HepG2 (cell line): ENCODE data around the gene LPAR1. TPM values are rescaled to one million over a fixed set of nuclear protein-coding genes. Genes with fewer than 3 reads are reported as not detected.

Experiments used
- ATAC-seq: fragments of 200-7000 bp; cut with Tn5 transposase; 3 replicates; pipeline ENCODE4 v1.9.1; 2020; ENCODE audit warnings: mild to moderate bottlenecking, moderate library complexity
- BruUV-seq: library from RNA; stranded (reverse); fragments of 400-500 nt; replicated peaks from 2 replicates; lab custom pipeline; 2021; lab: Mats Ljungman, UMichigan
- CTCF ChIA-PET: fragments of 300-600 bp; formaldehyde crosslinking; extraction: SDS; loops from one replicate; lab custom pipeline; 2021; ENCODE audit warnings: low total read pairs, inconsistent platforms, low intra/inter-chr PET ratio; lab: Yijun Ruan, JAX
- POLR2A ChIA-PET: fragments of 350-600 bp; sonication (Branson Sonifier 250); formaldehyde crosslinking; loops from one replicate; lab custom pipeline; 2020; ENCODE audit warnings: antibody characterized with exemption, inconsistent platforms; lab: Yijun Ruan, JAX
- DNase-seq: peaks from one replicate; pipeline ENCODE4 v3.0.0-alpha.2; 2015; ENCODE audit warnings: low spot score
- FAIRE-seq: peaks from 3 replicates; lab custom pipeline; 2011; peaks lifted over from hg19 to GRCh38; lab: Jason Lieb, UNC
- H2AFZ ChIP-seq: one replicate; pipeline ENCODE4 v1.6.1; 2011; ENCODE audit warnings: low read length, inconsistent platforms
- H3K27ac ChIP-seq: fragments of 300-600 bp; 3 replicates; pipeline ENCODE4 v1.8.0; 2011; ENCODE audit warnings: mixed run types, mild to moderate bottlenecking, mixed read lengths, low read length, inconsistent platforms; ENCODE audit not compliant: insufficient read depth; ENCODE audit errors: extremely low read length
- H3K27me3 ChIP-seq, 2 experiments: fragments of 200-600 bp in 1 of 2; 2 replicates in 1 of 2; 3 replicates in 1 of 2; pipeline versions ENCODE4 v1.6.0 to v1.8.0; 2011; ENCODE audit warnings: low read length in 2 of 2, mild to moderate bottlenecking in 2 of 2, moderate library complexity in 2 of 2, inconsistent platforms in 1 of 2; ENCODE audit not compliant: insufficient read depth in 2 of 2, control insufficient read depth in 1 of 2
- H3K36me3 ChIP-seq, 2 experiments: fragments of 200-600 bp in 1 of 2; replicated peaks in 1 of 2; 2 replicates in 1 of 2; 3 replicates in 1 of 2; pipeline versions ENCODE4 v1.5.1 to v1.8.0; 2011; ENCODE audit warnings: low read length in 2 of 2, inconsistent platforms in 1 of 2; ENCODE audit not compliant: insufficient read depth in 2 of 2, control insufficient read depth in 1 of 2
- H3K4me1 ChIP-seq: 2 replicates; pipeline ENCODE4 v1.5.1; 2012; ENCODE audit warnings: low read length, inconsistent platforms; ENCODE audit not compliant: insufficient read depth
- H3K4me2 ChIP-seq: 2 replicates; pipeline ENCODE4 v1.6.0; 2011; ENCODE audit warnings: low read depth, low read length, inconsistent platforms
- H3K4me3 ChIP-seq, 3 experiments: fragments of 200-600 bp in 1 of 3; sonication (generic), shearing (Covaris generic) in 1 of 3; replicated peaks in 1 of 3; 2 replicates each; pipeline ENCODE4 v1.5.1; 2011 to 2016; ENCODE audit warnings: low read length in 3 of 3, inconsistent platforms in 2 of 3, low read depth in 2 of 3, mild to moderate bottlenecking in 2 of 3, control low read depth in 1 of 3, mixed read lengths in 1 of 3; ENCODE audit not compliant: insufficient read depth in 1 of 3
- H3K79me2 ChIP-seq: one replicate; pipeline ENCODE4 v1.6.1; 2011; ENCODE audit warnings: low read length, inconsistent platforms; ENCODE audit not compliant: insufficient read depth
- H3K9ac ChIP-seq: 2 replicates; pipeline ENCODE4 v1.6.0; 2011; ENCODE audit warnings: mild to moderate bottlenecking, low read depth, low read length, inconsistent platforms; ENCODE audit not compliant: insufficient read depth
- H3K9me3 ChIP-seq: 2 replicates; pipeline ENCODE4 v1.5.1; 2012; ENCODE audit warnings: mild to moderate bottlenecking, low read length
- H4K20me1 ChIP-seq: 2 replicates; pipeline ENCODE4 v1.6.0; 2011; ENCODE audit warnings: inconsistent platforms, mild to moderate bottlenecking, low read length, moderate library complexity; ENCODE audit not compliant: insufficient read depth
- CHD4 ChIP-seq: fragments of 200-600 bp; sonication (generic); IDR thresholded peaks from 2 replicates; pipeline ENCODE4 v1.7.0; 2017; ENCODE audit warnings: mild to moderate bottlenecking, low read length, borderline replicate concordance
- SNAI1 ChIP-seq: sonication (generic); formaldehyde crosslinking; IDR thresholded peaks from 2 replicates; pipeline ENCODE4 v1.5.0; 2020; ENCODE audit warnings: mild to moderate bottlenecking, missing genetic modification reagents, borderline replicate concordance
- WGBS: methylation state at CpG from one replicate; pipeline ENCODE4 v1.1.6; 2017; ENCODE audit warnings: low lambda C conversion rate; 5-methylcytosine and 5-hydroxymethylcytosine counted together
- in situ Hi-C: cut with HindIII; loops from 2 replicates; pipeline ENCODE4 v1.10.0; 2017; ENCODE audit warnings: low pct_unique_long_range_greater_than_20kb; ENCODE audit not compliant: extremely low pct_ligation_motif_present
- intact Hi-C: fragments of 100-400 bp; cut with micrococcal nuclease; formaldehyde crosslinking; loops from one replicate; pipeline ENCODE4 v1.10.0; 2022; ENCODE audit not compliant: unreplicated experiment
- polyA plus RNA-seq, 8 experiments: library from polyadenylated mRNA; depleted of rRNA in 3 of 8; stranded (reverse) in 7 of 8; unstranded in 1 of 8; fragments of >200 nt; fragmentation: Illumina TruSeq in 4 of 8; extraction: Trizol in 4 of 8; gene quantifications; 2 replicates each; pipeline versions ENCODE4 v1.2.1 to v1.2.3, GENCODE V29; 2011 to 2016; ENCODE audit warnings: low read depth in 4 of 8, missing spikeins in 1 of 8, mixed read lengths in 1 of 8; ENCODE audit not compliant: insufficient read depth in 1 of 8
- total RNA-seq, 5 experiments: library from RNA; depleted of rRNA; stranded (reverse); fragments of >200 nt; fragmentation: Illumina TruSeq; extraction: Trizol; gene quantifications; 2 replicates each; pipeline ENCODE4 v1.2.3, GENCODE V29; 2016; ENCODE audit warnings: low read depth in 1 of 5

Gene LPAR1
- total and polyA plus RNA-seq, 2 of the 13 experiments (the other 11 are each of a cell fraction or from before 2014, with no cell fraction given) = not detected

DNA sequence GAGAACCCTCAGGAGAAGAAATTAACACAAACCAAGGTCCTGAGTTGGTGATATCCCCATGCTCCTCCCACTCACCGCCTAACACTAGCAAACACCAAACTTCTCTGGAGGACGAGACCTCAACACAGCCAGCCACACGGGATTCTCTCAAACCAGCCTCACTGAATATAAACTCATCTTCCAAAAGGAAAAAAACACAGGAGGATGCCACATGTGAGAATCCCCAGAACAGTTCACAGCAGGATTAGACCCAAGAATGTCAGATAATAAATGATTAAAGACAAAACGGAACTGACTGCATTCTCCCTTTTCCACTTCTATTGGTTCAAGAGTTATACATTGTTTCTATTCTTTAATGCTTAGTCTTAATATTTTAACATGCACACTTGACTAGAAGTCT lies 89.2 kb downstream of the LPAR1 start:
- H3K4me1 ChIP-seq = no peaks in the 10 kb centered on the region
- no peak for TF ChIP-seq SNAI1 (CRISPR knock-in tag)
- TF ChIP-seq, all 625 proteins: peak for 0
- DNase-seq (no peak), ATAC-seq (no peak), FAIRE-seq (no peak)
- no peaks in the 10 kb centered on the region for H3K79me2 ChIP-seq
- H3K4me3 ChIP-seq = no peak overlapping the region
- ChIA-PET CTCF (no interaction called here), POLR2A (no interaction called here)
- H3K4me2 ChIP-seq = no peak overlapping the region
- BruUV-seq = no TSS peak
- 2% methylated on average over 4 of the region's 4 CpGs for WGBS
- no peaks in the 10 kb centered on the region for H4K20me1 ChIP-seq
- intact Hi-C loops = no loop called here
- H3K9me3 ChIP-seq = no peaks in the 10 kb centered on the region
- H3K9ac ChIP-seq = no peak overlapping the region
- H3K27me3 ChIP-seq = no peaks in the 10 kb centered on the region
- H3K36me3 ChIP-seq = no peaks in the 10 kb centered on the region
- in situ Hi-C loops = no loop called here
- no peak overlapping the region for H3K27ac ChIP-seq
- H2AFZ ChIP-seq = no peak overlapping the region

DNA sequence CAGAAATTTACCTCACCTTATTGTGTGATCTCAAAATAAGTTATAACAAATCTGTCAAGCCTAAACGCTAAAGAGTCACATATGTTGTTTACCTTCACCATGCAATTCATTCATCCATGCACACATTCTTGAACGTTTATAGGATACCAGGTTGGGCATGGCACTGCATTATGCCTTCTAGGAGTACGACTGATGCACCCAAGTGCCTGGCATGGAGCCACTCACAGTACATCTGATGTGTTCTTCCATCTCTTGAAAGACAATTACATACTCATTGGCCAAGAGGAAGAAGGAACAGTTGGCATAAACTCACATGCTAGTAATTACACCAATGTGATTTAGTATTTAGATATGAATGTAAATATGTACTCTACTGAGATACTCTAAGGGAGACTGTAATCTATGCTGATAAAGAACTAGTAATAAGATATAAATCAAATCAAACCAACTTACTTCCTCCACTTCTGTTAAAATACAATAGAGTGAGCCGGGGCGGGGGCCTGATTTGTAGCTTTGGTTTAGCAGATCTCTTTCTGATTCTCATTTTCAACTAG lies 90.7 kb downstream of the LPAR1 start:
- H3K36me3 ChIP-seq = no peaks in the 10 kb centered on the region
- no peaks in the 10 kb centered on the region for H3K27me3 ChIP-seq
- no peak overlapping the region for H3K4me2 ChIP-seq
- no peaks in the 10 kb centered on the region for H4K20me1 ChIP-seq
- BruUV-seq = no TSS peak
- DNase-seq = no peak
- FAIRE-seq = no peak
- ATAC-seq = no peak
- WGBS = under 1% methylated on average over 5 of the region's 5 CpGs
- in situ Hi-C loops = no loop called here
- TF ChIP-seq CHD4 = no peak
- TF ChIP-seq, all 625 proteins: peak for 0
- POLR2A ChIA-PET = no interaction called here
- Histone ChIP-seq H3K4me3 (no peak overlapping the region), H3K9me3 (no peaks in the 10 kb centered on the region), H3K79me2 (no peaks in the 10 kb centered on the region), H2AFZ (no peak overlapping the region), H3K4me1 (no peaks in the 10 kb centered on the region), H3K9ac (no peak overlapping the region), H3K27ac (no peak overlapping the region)
- intact Hi-C loops = no loop called here
- CTCF ChIA-PET = no interaction called here
